ENCODE results near the gene ESRRB.

The ESRRB gene

DNA sequence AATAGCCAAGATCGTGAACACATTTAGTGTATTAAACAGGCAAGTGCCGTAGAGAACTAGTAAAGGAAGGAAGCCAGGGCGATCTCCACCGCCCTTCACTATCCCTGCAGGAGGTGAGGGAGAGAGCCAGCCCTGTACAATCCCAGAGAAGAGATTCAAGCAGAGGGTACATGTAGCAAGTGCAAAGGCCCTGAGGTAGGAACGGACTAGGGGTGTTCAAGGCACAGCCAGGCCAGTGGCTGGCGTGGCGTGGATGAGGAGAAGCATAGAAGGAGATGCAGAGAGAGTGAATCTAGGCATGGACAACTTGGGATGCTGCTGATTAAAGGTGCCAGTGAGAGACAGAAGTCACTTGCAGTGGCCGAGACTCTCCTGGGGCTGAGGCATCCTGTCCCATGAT, 39.1 kb upstream of the ESRRB start:
- TF ChIP-seq CTCF (IDR thresholded peaks at IDR 0.05; ENCODE audit: low read length) = no peak
- no peak for TF ChIP-seq EZH2 (IDR thresholded peaks at IDR 0.05; ENCODE audit: borderline replicate concordance, low read length)
- Histone ChIP-seq H4K20me1 (ENCODE audit: insufficient read depth, low read length) (no peaks in the 10 kb centered on the region), H3K4me2 (ENCODE audit: low read length) (no peak overlapping the region)

GRCh38 chr14:76337635-76338545, 38.0 kb upstream of the ESRRB start:
- TF ChIP-seq EZH2 (IDR thresholded peaks at IDR 0.05; ENCODE audit: borderline replicate concordance, low read length) (no peak), CTCF (IDR thresholded peaks at IDR 0.05; ENCODE audit: low read length) (no peak)
- no peaks in the 10 kb centered on the region for H3K4me1 ChIP-seq (ENCODE audit: insufficient read depth, low read length, severe bottlenecking)
- H3F3A ChIP-seq (ENCODE audit: insufficient read depth, low read length) = no peaks in the 10 kb centered on the region
- no peak overlapping the region for H3K4me2 ChIP-seq (ENCODE audit: low read length)
- no peak overlapping the region for H2AFZ ChIP-seq (ENCODE audit: low read length)
- H3K9me2 ChIP-seq (ENCODE audit: low read depth, low read length) = no peaks in the 10 kb centered on the region
- H3K79me2 ChIP-seq (ENCODE audit: insufficient read depth, low read length) = no peaks in the 10 kb centered on the region
- no peaks in the 10 kb centered on the region for H4K20me1 ChIP-seq (ENCODE audit: insufficient read depth, low read length)
- H3K9ac ChIP-seq (ENCODE audit: low read length) = no peak overlapping the region
- H3K9me3 ChIP-seq (ENCODE audit: low read length) = no peaks in the 10 kb centered on the region
- no peak overlapping the region for H3K27ac ChIP-seq (ENCODE audit: low read depth, low read length, poor library complexity, severe bottlenecking)
- H3K4me3 ChIP-seq (ENCODE audit: low read depth, low read length, poor library complexity, severe bottlenecking) = no peak overlapping the region
- H3K27me3 ChIP-seq (ENCODE audit: insufficient read depth, low read length) = no peaks in the 10 kb centered on the region
- H3K36me3 ChIP-seq (ENCODE audit: insufficient read depth, low read length) = no peaks in the 10 kb centered on the region

More for the DNA sequence above, 39.1 kb upstream of the ESRRB start:
- Histone ChIP-seq H3K4me3 (ENCODE audit: low read depth, low read length, poor library complexity, severe bottlenecking) (no peak overlapping the region), H3K4me1 (ENCODE audit: insufficient read depth, low read length, severe bottlenecking) (no peaks in the 10 kb centered on the region), H3F3A (ENCODE audit: insufficient read depth, low read length) (no peaks in the 10 kb centered on the region), H3K9ac (ENCODE audit: low read length) (no peak overlapping the region), H3K36me3 (ENCODE audit: insufficient read depth, low read length) (no peaks in the 10 kb centered on the region), H3K27me3 (ENCODE audit: insufficient read depth, low read length) (no peaks in the 10 kb centered on the region), H3K9me3 (ENCODE audit: low read length) (no peaks in the 10 kb centered on the region), H3K79me2 (ENCODE audit: insufficient read depth, low read length) (no peaks in the 10 kb centered on the region), H3K9me2 (ENCODE audit: low read depth, low read length) (no peaks in the 10 kb centered on the region), H3K27ac (ENCODE audit: low read depth, low read length, poor library complexity, severe bottlenecking) (no peak overlapping the region), H2AFZ (ENCODE audit: low read length) (no peak overlapping the region)

GRCh38 chr14:76339728-76340615, 36.0 kb upstream of the ESRRB start:
- Histone ChIP-seq H3K79me2 (ENCODE audit: insufficient read depth, low read length) (no peaks in the 10 kb centered on the region), H3K4me1 (ENCODE audit: insufficient read depth, low read length, severe bottlenecking) (no peaks in the 10 kb centered on the region), H3K27me3 (ENCODE audit: insufficient read depth, low read length) (no peaks in the 10 kb centered on the region), H4K20me1 (ENCODE audit: insufficient read depth, low read length) (no peaks in the 10 kb centered on the region), H3K4me2 (ENCODE audit: low read length) (no peak overlapping the region), H3F3A (ENCODE audit: insufficient read depth, low read length) (no peaks in the 10 kb centered on the region), H3K9me2 (ENCODE audit: low read depth, low read length) (no peaks in the 10 kb centered on the region), H3K36me3 (ENCODE audit: insufficient read depth, low read length) (no peaks in the 10 kb centered on the region), H3K9me3 (ENCODE audit: low read length) (no peaks in the 10 kb centered on the region), H3K4me3 (ENCODE audit: low read depth, low read length, poor library complexity, severe bottlenecking) (no peak overlapping the region), H3K9ac (ENCODE audit: low read length) (no peak overlapping the region), H3K27ac (ENCODE audit: low read depth, low read length, poor library complexity, severe bottlenecking) (no peak overlapping the region), H2AFZ (ENCODE audit: low read length) (no peak overlapping the region)
- TF ChIP-seq CTCF (IDR thresholded peaks at IDR 0.05; ENCODE audit: low read length) = no peak
- TF ChIP-seq EZH2 (IDR thresholded peaks at IDR 0.05; ENCODE audit: borderline replicate concordance, low read length) = no peak

All from OCI-LY1 (cell line).